Upper lobe of right lung (tissue), 1 donor: Measurements from ENCODE around the gene RCBTB1. TPM values are rescaled to one million over a fixed set of nuclear protein-coding genes. Genes with fewer than 3 reads are reported as not detected.

Source experiments
- ATAC-seq: fragments of 200-7000 bp; cut with Tn5 transposase; one replicate; pipeline ENCODE4 v1.9.1; 2020; ENCODE audit warnings: mild to moderate bottlenecking, moderate library complexity
- DNase-seq: peaks from one replicate; pipeline ENCODE4 v3.0.0-alpha.2; 2020
- H3K27ac ChIP-seq: fragments of 200-600 bp; one replicate; pipeline ENCODE4 v1.8.0; 2022
- H3K27me3 ChIP-seq: fragments of 200-600 bp; one replicate; pipeline ENCODE4 v1.8.0; 2022; ENCODE audit warnings: mild to moderate bottlenecking
- H3K36me3 ChIP-seq: fragments of 200-600 bp; one replicate; pipeline ENCODE4 v1.8.0; 2022
- H3K4me1 ChIP-seq: fragments of 200-600 bp; one replicate; pipeline ENCODE4 v1.8.0; 2022
- H3K4me3 ChIP-seq: fragments of 200-600 bp; one replicate; pipeline ENCODE4 v1.8.0; 2022; ENCODE audit warnings: mild to moderate bottlenecking
- H3K9me3 ChIP-seq: fragments of 200-600 bp; one replicate; pipeline ENCODE4 v1.8.0; 2022
- intact Hi-C: fragments of 100-400 bp; cut with DNase I; formaldehyde crosslinking; loops from one replicate; pipeline ENCODE4 v1.11.0; 2022
- total RNA-seq: library from RNA; stranded (reverse); fragmentation: NEBNext Ultra II Directional; extraction: Animal tissue kit (Norgen Biotek cat#: 25700); gene quantifications from one replicate; pipeline ENCODE4 v1.2.1, GENCODE V29; 2021
- TF ChIP-seq, protein P1 (sequence below): fragments of 200-600 bp; IDR thresholded peaks from one replicate; pipeline ENCODE4 v1.8.0; 2022; ENCODE audit warnings: antibody characterized with exemption
- donor health status: DM: no; HTN: yes; CAD: no; lungs with severe emphysema.

RCBTB1 gene
- total RNA-seq, 1 donor from 2014 or later = 24.7 TPM

GRCh38 chr13:49554387-49554786 is 31.0 kb downstream of the RCBTB1 start:
- no peak for ATAC-seq
- no peak for DNase-seq

GRCh38 chr13:49553888-49554287 is 31.5 kb downstream of the RCBTB1 start:
- H3K36me3 ChIP-seq = peaks cover 58% of the 10 kb centered on the region
- intact Hi-C loops = no loop called here
- TF ChIP-seq, protein P1, sequence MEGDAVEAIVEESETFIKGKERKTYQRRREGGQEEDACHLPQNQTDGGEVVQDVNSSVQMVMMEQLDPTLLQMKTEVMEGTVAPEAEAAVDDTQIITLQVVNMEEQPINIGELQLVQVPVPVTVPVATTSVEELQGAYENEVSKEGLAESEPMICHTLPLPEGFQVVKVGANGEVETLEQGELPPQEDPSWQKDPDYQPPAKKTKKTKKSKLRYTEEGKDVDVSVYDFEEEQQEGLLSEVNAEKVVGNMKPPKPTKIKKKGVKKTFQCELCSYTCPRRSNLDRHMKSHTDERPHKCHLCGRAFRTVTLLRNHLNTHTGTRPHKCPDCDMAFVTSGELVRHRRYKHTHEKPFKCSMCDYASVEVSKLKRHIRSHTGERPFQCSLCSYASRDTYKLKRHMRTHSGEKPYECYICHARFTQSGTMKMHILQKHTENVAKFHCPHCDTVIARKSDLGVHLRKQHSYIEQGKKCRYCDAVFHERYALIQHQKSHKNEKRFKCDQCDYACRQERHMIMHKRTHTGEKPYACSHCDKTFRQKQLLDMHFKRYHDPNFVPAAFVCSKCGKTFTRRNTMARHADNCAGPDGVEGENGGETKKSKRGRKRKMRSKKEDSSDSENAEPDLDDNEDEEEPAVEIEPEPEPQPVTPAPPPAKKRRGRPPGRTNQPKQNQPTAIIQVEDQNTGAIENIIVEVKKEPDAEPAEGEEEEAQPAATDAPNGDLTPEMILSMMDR = no peak

More at GRCh38 chr13:49554387-49554786, 31.0 kb downstream of the RCBTB1 start:
- Histone ChIP-seq H3K27ac (no peak overlapping the region), H3K4me1 (no peaks in the 10 kb centered on the region), H3K36me3 (peaks cover 59% of the 10 kb centered on the region), H3K9me3 (no peaks in the 10 kb centered on the region), H3K27me3 (no peaks in the 10 kb centered on the region), H3K4me3 (no peak overlapping the region)
- TF ChIP-seq, protein P1 = no peak
- intact Hi-C loops = no loop called here

GRCh38 chr13:49550942-49551644 is 34.3 kb downstream of the RCBTB1 start:
- H3K4me1 ChIP-seq = no peaks in the 10 kb centered on the region
- H3K36me3 ChIP-seq = peaks cover 63% of the 10 kb centered on the region
- no peak overlapping the region for H3K4me3 ChIP-seq
- no peak overlapping the region for H3K27ac ChIP-seq
- TF ChIP-seq, protein P1 = no peak
- no peaks in the 10 kb centered on the region for H3K9me3 ChIP-seq
- no peaks in the 10 kb centered on the region for H3K27me3 ChIP-seq
- DNase-seq (no peak), ATAC-seq (peak; percentile 48)
- intact Hi-C loops = no loop called here

More at GRCh38 chr13:49553888-49554287, 31.5 kb downstream of the RCBTB1 start:
- no peak for DNase-seq
- Histone ChIP-seq H3K27me3 (no peaks in the 10 kb centered on the region), H3K4me1 (no peaks in the 10 kb centered on the region), H3K4me3 (no peak overlapping the region), H3K27ac (no peak overlapping the region), H3K9me3 (no peaks in the 10 kb centered on the region)
- no peak for ATAC-seq

DNA sequence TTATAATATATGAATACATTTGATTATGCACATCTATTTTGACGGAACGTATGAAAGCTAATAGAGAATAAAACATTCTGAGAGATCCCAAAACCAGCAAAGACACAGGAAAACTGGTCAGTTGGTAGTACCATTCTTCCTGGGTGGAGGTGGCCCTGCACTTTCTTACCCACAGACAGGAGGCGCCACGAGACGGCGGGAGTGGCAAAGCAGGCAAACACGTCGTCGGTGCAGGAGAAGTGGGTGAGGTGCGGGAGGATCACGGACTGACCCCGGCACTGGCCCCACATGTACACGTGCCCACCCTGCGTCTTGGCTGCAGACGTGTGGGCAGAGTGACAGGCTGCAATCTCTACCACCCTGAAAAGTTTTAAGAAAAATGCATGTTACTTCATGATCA is 36.1 kb downstream of the RCBTB1 start:
- Histone ChIP-seq H3K4me1 (no peaks in the 10 kb centered on the region), H3K27me3 (no peaks in the 10 kb centered on the region), H3K9me3 (no peaks in the 10 kb centered on the region), H3K4me3 (no peak overlapping the region), H3K36me3 (peaks cover 59% of the 10 kb centered on the region), H3K27ac (no peak overlapping the region)
- TF ChIP-seq, protein P1 = no peak
- intact Hi-C loops = no loop called here
- ATAC-seq (no peak), DNase-seq (no peak)

DNA sequence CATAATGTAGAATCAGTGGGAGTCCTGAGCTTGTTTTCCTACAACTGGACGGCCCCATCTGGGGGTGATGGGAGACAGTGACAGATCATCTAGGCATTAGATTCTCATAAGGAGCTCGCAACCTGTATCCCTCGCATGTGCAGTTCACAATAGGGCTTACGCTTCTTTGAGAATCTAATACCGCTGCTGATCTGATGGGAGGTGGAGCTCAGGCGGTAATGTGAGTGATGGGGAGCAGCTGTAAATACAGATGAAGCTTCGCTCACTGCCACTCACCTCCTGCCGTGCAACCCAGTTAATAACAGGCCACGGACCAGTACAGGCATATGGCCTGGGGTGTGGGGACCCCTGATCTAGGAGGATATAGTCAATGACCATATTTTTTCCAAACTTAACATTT is 38.8 kb downstream of the RCBTB1 start:
- ATAC-seq (no peak), DNase-seq (no peak)
- H3K27me3 ChIP-seq = no peaks in the 10 kb centered on the region
- H3K4me3 ChIP-seq = no peak overlapping the region
- H3K36me3 ChIP-seq = peaks cover 57% of the 10 kb centered on the region
- no peaks in the 10 kb centered on the region for H3K9me3 ChIP-seq
- H3K27ac ChIP-seq = no peak overlapping the region
- no peaks in the 10 kb centered on the region for H3K4me1 ChIP-seq
- intact Hi-C loops = no loop called here
- TF ChIP-seq, protein P1 = no peak
